IgD-negative memory B cell (primary cell): ENCODE measurements around the gene INKA2. TPM values are rescaled to one million over a fixed set of nuclear protein-coding genes. Genes with fewer than 3 reads are reported as not detected.
"Not testable (repeated sequence)": the region's sequence is repeated elsewhere in the genome, so short reads cannot be mapped to it uniquely, and the experiment has no call there.

Experiments used
- H3K27ac Mint-ChIP-seq, 3 donors: one replicate each; pipeline ENCODE4 v1.8.0; 2020 to 2022; ENCODE audit warnings: mild to moderate bottlenecking in 3 of 3, mixed read lengths in 3 of 3, moderate library complexity in 1 of 3
- H3K27me3 Mint-ChIP-seq: one replicate; pipeline ENCODE4 v1.8.0; 2021; ENCODE audit warnings: mixed read lengths
- H3K36me3 Mint-ChIP-seq: one replicate; pipeline ENCODE4 v1.8.0; 2020; ENCODE audit warnings: mild to moderate bottlenecking, mixed read lengths
- H3K4me1 Mint-ChIP-seq, 3 donors: one replicate each; pipeline ENCODE4 v1.8.0; 2020 to 2022; ENCODE audit warnings: mixed read lengths in 3 of 3, mild to moderate bottlenecking in 1 of 3
- H3K4me3 Mint-ChIP-seq, 4 donors: one replicate each; pipeline ENCODE4 v1.8.0; 2020 to 2022; ENCODE audit warnings: mild to moderate bottlenecking in 4 of 4, mixed read lengths in 4 of 4, moderate library complexity in 3 of 4
- H3K9me3 Mint-ChIP-seq, 3 donors: one replicate each; pipeline ENCODE4 v1.8.0; 2020 to 2021; ENCODE audit warnings: mixed read lengths in 3 of 3, mild to moderate bottlenecking in 1 of 3
- polyA plus RNA-seq: library from polyadenylated mRNA; unstranded; fragments of 300-500 nt; fragmentation: Illumina TruSeq; gene quantifications from one replicate; pipeline ENCODE4 v1.2.3, GENCODE V29; 2021

Gene INKA2
- polyA plus RNA-seq, 1 donor from 2014 or later, result 1.3 TPM

DNA sequence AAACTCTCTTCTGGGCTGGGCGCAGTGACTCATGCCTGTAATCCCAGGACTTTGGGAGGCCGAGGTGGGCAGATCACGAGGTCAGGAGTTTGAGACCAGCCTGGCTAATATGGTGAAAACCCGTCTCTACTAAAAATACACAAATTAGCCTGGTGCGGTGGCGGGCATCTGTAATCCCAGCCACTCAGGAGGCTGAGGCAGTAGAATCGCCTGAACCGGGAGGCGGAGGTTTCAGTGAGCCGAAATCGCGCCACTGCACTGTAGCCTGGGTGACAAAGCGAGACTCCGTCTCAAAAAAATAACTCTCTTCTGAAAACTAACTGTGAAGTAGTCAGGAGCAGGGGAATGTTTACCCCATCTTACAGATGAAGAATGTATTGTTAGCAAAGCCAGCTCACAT, 3.1 kb upstream of the INKA2 start:
- not testable (repeated sequence) for H3K36me3 Mint-ChIP-seq, H3K9me3 Mint-ChIP-seq, H3K27ac Mint-ChIP-seq
- Mint-ChIP-seq H3K4me3 (peak overlapping the region in 1 of 4 donors; percentile 91), H3K4me1 (peaks cover 9 to 19% (median 12%) of the 10 kb centered on the region in 3 donors), H3K27me3 (peaks cover 17% of the 10 kb centered on the region)

- Mint-ChIP-seq H3K36me3 (no peaks in the 10 kb centered on the region), H3K4me3 (peak overlapping the region; percentile 90 to 99 (median 93)), H3K27ac (peak overlapping the region; percentile 46 to 88 (median 73)), H3K27me3 (peaks cover 19% of the 10 kb centered on the region), H3K9me3 (no peaks in the 10 kb centered on the region), H3K4me1 (peaks cover 7 to 20% (median 12%) of the 10 kb centered on the region in 3 donors)
These were observed 950 bp upstream of the INKA2 start for GRCh38 chr1:111739925-111740765.

GRCh38 chr1:111738436-111739193, 580 bp downstream of the INKA2 start:
- peaks cover 19% of the 10 kb centered on the region for H3K27me3 Mint-ChIP-seq
- no peaks in the 10 kb centered on the region for H3K9me3 Mint-ChIP-seq
- peak overlapping the region in 2 of 3 donors; percentile 35 to 88 for H3K27ac Mint-ChIP-seq
- no peaks in the 10 kb centered on the region for H3K36me3 Mint-ChIP-seq
- peak overlapping the region; percentile 90 to 99 (median 93) for H3K4me3 Mint-ChIP-seq
- H3K4me1 Mint-ChIP-seq, result peaks cover 7 to 20% (median 12%) of the 10 kb centered on the region in 3 donors

- Mint-ChIP-seq H3K27ac (peak overlapping the region in 2 of 3 donors; percentile 19 to 88), H3K4me1 (peaks cover 7 to 20% (median 13%) of the 10 kb centered on the region in 3 donors), H3K9me3 (no peaks in the 10 kb centered on the region)
These were observed 1.1 kb downstream of the INKA2 start for GRCh38 chr1:111738133-111738435.

GRCh38 chr1:111737216-111738132, 1.7 kb downstream of the INKA2 start:
- Mint-ChIP-seq H3K27me3 (peaks cover 19% of the 10 kb centered on the region), H3K9me3 (no peaks in the 10 kb centered on the region), H3K4me3 (peak overlapping the region; percentile 90 to 99 (median 93)), H3K36me3 (no peaks in the 10 kb centered on the region), H3K4me1 (peaks cover 7 to 20% (median 15%) of the 10 kb centered on the region in 3 donors), H3K27ac (peak overlapping the region in 2 of 3 donors; percentile 76 to 88)

More at GRCh38 chr1:111738133-111738435, 1.1 kb downstream of the INKA2 start:
- Mint-ChIP-seq H3K36me3 (no peaks in the 10 kb centered on the region), H3K4me3 (peak overlapping the region; percentile 90 to 99 (median 93)), H3K27me3 (peaks cover 19% of the 10 kb centered on the region)

DNA sequence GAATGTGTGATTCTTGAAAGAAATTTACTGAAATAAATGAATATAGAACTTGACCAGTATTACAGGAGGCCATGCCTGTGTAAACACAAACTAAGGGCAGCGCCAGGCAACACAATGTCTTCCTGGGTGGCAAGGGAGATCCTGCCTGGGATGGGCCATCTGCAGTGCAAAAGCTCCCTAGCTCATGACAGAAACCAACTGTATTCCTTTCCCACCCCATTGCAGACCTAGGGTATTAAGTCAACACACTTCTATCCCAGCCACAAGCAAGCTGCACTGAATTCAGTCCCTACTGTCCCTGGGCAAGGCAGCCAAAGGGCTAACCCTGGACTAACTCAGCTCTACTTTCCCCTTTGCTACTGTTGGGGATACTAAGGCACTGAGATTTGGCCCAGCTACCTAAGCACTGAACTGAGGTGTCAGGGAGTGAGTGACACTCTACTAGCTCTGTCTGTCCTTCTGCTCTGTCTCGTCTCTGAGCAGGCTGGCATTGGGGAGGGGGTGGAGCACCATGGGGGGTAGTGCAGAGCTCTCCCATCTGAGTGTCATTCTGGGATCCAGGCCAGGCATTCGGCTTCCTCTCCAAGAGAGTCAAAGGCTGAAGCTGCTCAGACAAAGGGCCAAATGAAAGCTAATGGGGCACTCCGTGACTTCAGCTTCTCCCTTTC, 2.5 kb downstream of the INKA2 start:
- H3K36me3 Mint-ChIP-seq, result no peaks in the 10 kb centered on the region
- H3K4me3 Mint-ChIP-seq, result peak overlapping the region in 2 of 4 donors; percentile 23 to 44
- H3K27ac Mint-ChIP-seq, result peak overlapping the region in 1 of 3 donors; percentile 76
- peaks cover 19% of the 10 kb centered on the region for H3K27me3 Mint-ChIP-seq
- H3K4me1 Mint-ChIP-seq, result peaks cover 7 to 20% (median 15%) of the 10 kb centered on the region in 3 donors
- no peaks in the 10 kb centered on the region for H3K9me3 Mint-ChIP-seq

DNA sequence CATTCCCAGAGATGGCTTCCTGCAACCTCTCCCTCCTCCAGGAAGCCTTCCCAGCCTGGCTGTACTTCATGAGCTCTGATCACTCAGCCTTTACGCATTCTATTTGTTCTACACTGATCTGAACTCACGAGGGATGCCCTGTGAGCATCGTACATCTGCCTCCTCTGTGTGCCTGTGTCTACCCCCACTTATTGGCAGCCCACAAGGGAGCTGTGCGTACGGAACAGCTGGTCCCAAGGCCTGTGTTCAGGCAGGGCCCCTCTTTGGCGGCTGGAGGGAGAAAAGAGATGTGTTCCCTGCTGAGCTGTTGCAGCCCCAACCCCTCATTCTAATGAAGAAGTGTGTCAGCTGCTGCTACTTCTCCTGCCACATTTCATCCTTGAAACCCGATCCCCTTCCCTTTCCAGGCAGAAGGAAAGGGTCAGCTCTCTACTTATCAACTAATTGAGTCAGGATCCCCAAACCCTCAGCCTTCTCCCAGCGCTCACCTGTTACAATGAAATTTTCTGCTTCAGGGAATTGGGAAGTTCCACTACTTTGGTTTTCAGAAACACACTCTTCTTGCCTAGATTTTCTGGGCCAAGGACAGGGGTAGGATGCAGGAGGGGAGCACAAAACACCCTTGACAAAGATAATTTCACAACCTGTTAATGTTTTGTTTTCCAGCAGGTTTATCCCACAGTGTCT, 3.2 kb downstream of the INKA2 start:
- Mint-ChIP-seq H3K9me3 (no peaks in the 10 kb centered on the region), H3K27ac (no peak overlapping the region), H3K36me3 (no peaks in the 10 kb centered on the region), H3K4me3 (no peak overlapping the region), H3K27me3 (peaks cover 12% of the 10 kb centered on the region), H3K4me1 (peaks cover 7 to 20% (median 15%) of the 10 kb centered on the region in 3 donors)

- Mint-ChIP-seq H3K27ac (no peak overlapping the region), H3K4me1 (peaks cover 6 to 15% (median 15%) of the 10 kb centered on the region in 3 donors), H3K27me3 (peaks cover 7% of the 10 kb centered on the region), H3K36me3 (no peaks in the 10 kb centered on the region), H3K9me3 (no peaks in the 10 kb centered on the region), H3K4me3 (no peak overlapping the region)
These were observed 3.9 kb downstream of the INKA2 start for GRCh38 chr1:111735321-111735720.

GRCh38 chr1:111734856-111735255, 4.3 kb downstream of the INKA2 start:
- H3K27ac Mint-ChIP-seq, result no peak overlapping the region
- peaks cover 7% of the 10 kb centered on the region for H3K27me3 Mint-ChIP-seq
- no peaks in the 10 kb centered on the region for H3K9me3 Mint-ChIP-seq
- no peak overlapping the region for H3K4me3 Mint-ChIP-seq
- peaks cover 5 to 14% (median 13%) of the 10 kb centered on the region in 3 donors for H3K4me1 Mint-ChIP-seq
- no peaks in the 10 kb centered on the region for H3K36me3 Mint-ChIP-seq

DNA sequence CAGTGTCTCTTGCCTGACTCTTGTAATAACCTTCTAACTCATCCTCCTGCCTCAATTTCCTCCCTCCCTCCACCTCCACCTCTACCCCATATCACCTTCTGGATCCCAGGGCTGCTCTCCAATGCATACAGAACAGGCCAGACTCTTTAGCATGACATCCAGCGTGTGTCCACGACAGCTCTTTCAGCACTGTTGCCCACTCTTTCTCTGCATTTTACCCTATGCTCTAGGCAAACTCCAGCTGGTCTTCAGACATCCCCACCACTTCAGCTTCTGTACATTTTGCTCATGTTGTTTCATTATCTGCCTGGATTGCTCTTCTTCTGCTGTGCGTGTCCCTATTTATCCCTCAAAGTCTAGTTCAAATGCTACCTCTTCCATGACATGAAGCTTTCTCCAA, 4.8 kb downstream of the INKA2 start:
- peaks cover 3 to 13% (median 10%) of the 10 kb centered on the region in 3 donors for H3K4me1 Mint-ChIP-seq
- H3K36me3 Mint-ChIP-seq, result no peaks in the 10 kb centered on the region
- no peak overlapping the region for H3K27ac Mint-ChIP-seq
- peaks cover 7% of the 10 kb centered on the region for H3K27me3 Mint-ChIP-seq
- H3K4me3 Mint-ChIP-seq, result no peak overlapping the region
- H3K9me3 Mint-ChIP-seq, result no peaks in the 10 kb centered on the region

DNA sequence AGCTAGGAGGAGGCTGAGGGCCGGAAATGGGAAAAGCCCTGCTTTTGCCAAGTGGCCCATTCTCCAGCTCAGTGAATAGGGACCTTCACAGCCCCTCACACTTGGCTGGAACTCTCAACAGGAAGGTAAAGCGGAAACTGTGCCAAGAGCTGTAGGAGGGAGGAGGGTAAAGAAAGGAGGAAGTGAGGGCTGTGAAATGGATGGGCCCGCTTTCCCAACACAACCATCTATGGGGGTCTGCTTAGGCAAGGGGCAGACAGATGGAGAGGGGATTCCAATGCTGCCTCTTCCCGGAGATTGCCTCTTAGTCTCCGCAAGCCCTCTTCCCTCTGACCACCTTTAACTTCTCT, 5.2 kb downstream of the INKA2 start:
- no peaks in the 10 kb centered on the region for H3K36me3 Mint-ChIP-seq
- peaks cover 3 to 13% (median 10%) of the 10 kb centered on the region in 3 donors for H3K4me1 Mint-ChIP-seq
- H3K27me3 Mint-ChIP-seq, result peaks cover 7% of the 10 kb centered on the region
- H3K4me3 Mint-ChIP-seq, result no peak overlapping the region
- H3K9me3 Mint-ChIP-seq, result no peaks in the 10 kb centered on the region
- H3K27ac Mint-ChIP-seq, result no peak overlapping the region

- peaks cover 7% of the 10 kb centered on the region for H3K27me3 Mint-ChIP-seq
- H3K27ac Mint-ChIP-seq, result peak overlapping the region in 1 of 3 donors; percentile 27
- no peak overlapping the region for H3K4me3 Mint-ChIP-seq
- H3K36me3 Mint-ChIP-seq, result no peaks in the 10 kb centered on the region
- peaks cover 3 to 10% (median 10%) of the 10 kb centered on the region in 3 donors for H3K4me1 Mint-ChIP-seq
- no peaks in the 10 kb centered on the region for H3K9me3 Mint-ChIP-seq
These were observed 5.8 kb downstream of the INKA2 start for GRCh38 chr1:111733183-111733991.

DNA sequence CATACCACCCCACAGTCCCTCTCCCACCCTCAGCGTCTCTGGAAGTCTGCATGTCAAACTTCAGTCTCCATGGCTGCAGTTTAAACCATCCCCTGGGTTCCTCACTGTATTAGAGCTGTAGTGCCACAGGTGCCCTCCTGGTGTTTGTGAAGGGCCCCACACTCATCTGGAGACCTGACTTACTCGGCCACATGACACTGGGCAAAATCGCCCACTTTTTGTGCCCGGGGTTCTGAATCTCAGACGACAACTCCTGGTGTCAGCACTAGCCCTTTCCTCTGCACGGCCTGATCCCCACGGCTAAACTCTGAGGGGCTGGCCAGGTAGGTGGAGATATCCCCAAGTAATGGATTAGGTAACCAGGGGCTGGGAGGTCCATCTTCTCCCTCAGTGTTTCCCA, 6.5 kb downstream of the INKA2 start:
- Mint-ChIP-seq H3K27me3 (peaks cover 5% of the 10 kb centered on the region), H3K9me3 (no peaks in the 10 kb centered on the region), H3K4me3 (no peak overlapping the region), H3K27ac (no peak overlapping the region), H3K4me1 (peaks cover 0 to 6% (median 5%) of the 10 kb centered on the region in 3 donors), H3K36me3 (no peaks in the 10 kb centered on the region)
